NCI-H2107 treated with DMSO at 0.1 percent for 48 hours (cell line): ENCODE results near the gene PDZD4.
A peak's percentile ranks its signal among the peaks of the same experiment; 100 is the strongest.

Source experiments
- DNase-seq: peaks from one replicate; lab custom pipeline; 2025; ENCODE audit not compliant: unreplicated experiment; lab: John Stamatoyannopoulos, UW

PDZD4 gene

DNA sequence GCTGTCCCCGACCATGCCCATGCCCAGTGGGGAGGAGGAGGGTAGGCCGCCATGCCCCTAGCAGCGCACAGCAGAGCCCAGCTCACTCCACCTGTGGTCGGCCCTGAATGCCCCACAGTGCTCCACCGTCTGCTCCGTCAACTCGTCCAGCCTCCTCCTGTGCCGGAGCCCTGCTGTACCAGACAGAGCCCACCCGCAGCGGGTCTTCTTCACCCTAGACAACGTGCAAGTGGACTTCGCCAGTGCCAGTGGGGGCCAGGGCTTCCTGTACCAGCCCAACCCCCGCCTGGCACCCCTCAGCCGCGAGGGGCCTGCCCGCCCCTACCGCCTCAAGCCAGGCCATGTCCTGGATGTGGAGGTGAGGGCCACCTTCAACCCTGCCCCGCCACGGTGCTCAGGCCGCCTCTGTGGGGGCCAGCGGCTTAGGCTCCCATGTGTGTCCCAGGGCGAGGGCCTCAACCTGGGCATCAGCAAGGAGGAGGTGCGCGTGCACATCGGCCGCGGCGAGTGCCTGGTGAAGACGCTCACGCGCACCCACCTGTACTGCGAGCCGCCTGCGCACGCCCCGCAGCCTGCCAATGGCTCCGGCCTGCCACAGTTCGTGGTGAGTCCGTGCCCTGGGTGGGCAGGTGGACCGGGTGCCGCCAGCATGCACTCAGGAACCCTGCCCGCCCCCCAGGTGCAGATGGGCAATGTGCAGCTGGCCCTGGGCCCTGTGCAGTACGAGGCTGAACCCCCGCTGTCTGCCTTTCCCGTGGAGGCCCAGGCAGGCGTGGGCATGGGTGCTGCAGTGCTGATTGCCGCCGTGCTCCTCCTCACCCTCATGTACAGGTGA, 56.4 kb downstream of the PDZD4 start:
- no peak for DNase-seq

DNA sequence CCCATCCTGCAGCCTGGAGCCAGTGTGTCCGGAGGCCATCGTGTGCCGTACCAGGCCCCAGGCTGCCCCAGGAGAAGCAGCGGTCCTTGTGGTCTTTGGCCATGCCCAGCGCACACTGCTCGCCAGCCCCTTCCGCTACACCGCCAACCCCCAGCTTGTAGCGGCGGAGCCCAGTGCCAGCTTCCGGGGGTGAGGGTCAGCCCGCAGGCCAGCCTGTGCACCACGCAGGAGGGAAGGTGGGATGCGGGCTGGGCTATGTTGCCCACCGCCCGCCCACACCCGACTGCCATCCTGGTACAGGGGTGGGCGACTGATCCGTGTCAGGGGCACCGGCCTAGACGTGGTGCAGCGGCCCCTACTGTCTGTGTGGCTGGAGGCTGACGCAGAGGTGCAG, 57.1 kb downstream of the PDZD4 start:
- no peak for DNase-seq

DNA sequence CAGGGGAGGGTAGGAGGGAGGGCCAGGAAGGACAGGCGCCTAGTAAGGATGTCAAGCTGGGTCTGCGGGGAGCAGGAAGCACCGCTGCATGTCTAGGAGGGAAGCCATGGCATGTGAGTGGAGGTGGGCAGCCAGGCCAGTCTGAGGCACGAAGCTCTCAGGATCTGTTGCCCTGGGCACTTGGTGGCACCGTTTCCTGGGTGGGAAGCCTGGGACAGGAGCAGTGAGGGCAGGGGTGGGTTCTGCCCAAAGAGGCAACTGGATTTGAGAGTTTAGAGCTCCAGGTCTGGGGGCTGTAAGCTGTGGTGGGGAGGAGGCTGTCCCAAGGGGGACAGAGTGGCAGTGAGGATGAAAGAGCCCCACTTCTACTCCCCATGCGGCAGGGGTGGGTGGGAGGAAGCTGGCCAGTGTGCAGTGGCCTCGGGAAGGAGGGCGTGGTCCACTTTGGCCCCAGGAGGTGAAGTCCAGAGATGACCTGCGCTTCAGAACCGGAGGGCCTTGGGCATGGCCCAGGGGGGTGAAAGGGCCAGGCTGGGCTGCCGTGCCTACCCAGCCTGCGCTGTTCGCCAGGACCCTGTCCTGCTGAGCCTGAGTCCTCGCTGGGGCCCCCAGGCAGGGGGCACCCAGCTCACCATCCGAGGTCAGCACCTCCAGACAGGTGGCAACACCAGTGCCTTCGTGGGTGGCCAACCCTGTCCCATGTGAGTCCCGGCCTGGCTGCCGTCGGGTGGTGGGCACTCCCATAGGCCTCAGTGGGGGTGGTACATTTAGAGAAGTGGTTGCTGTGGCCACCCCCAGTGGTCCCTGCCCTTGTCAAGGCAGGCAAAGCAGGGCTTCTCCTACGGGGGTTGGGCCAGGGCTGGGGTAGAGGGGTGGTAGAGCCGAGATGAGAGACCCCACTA, 57.8 kb downstream of the PDZD4 start:
- no peak for DNase-seq

DNA sequence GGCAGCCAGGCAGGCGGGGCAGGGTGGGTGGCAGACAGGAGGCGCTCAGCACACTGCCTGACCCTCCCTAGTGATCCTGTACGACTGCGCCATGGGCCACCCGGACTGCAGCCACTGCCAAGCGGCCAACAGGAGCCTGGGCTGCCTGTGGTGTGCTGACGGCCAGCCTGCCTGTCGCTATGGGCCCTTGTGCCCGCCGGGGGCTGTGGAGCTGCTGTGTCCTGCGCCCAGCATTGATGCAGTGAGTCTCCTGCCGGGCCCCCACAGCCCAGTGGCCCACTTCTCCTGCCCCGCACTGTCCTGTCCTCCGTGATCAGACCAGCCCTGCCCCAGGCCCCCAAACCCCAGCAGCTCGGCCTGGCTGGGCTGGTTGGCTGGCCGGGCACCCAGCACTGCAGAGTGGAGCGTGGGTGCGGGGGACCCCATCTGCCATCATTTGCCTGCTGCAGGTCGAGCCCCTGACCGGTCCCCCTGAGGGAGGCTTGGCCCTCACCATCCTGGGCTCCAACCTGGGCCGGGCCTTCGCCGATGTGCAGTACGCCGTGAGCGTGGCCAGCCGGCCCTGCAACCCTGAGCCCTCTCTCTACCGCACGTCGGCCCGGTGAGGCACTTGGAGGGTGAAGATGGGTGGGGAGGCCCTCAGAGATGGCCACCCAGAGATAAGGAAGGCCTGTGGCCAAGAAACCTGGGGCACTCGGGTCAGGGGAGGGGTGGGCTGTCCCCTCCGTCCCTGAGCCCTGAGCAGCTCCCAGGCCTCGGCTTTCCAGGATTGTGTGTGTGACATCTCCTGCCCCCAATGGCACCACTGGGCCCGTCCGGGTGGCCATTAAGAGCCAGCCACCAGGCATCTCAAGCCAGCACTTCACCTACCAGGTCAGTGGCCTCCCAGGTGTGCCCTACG, 58.7 kb downstream of the PDZD4 start:
- no peak for DNase-seq

DNA sequence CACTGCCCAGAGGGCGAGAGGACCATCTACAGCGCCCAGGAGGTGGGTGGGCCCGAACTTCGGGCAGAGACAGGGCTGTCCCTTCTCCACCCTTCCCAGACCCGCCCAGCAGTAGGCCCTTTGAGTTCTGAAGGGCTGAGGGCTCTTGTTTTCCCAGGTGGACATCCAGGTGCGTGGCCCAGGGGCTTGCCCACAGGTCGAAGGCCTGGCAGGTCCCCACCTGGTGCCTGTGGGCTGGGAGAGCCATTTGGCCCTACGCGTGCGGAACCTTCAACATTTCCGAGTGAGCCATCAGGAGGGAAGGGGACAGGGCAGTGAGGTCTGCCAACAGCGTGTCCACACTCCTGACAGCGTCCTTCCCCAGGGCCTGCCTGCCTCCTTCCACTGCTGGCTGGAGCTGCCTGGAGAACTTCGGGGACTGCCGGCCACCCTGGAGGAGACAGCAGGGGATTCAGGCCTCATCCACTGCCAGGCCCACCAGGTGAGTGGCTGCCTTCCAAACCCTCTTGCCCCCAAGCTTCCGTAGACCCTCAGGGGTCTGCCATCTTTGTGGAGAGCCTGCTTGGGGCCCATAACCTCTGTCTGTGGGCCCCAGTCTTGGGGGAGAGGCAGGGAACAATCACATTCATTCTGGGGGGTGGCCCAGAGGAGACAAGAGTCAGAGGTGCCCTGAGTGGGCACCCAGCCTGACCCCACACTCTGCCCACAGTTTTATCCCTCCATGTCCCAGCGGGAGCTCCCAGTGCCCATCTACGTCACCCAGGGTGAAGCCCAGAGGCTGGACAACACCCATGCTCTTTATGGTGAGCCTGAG, 59.5 kb downstream of the PDZD4 start:
- DNase-seq, result no peak

DNA sequence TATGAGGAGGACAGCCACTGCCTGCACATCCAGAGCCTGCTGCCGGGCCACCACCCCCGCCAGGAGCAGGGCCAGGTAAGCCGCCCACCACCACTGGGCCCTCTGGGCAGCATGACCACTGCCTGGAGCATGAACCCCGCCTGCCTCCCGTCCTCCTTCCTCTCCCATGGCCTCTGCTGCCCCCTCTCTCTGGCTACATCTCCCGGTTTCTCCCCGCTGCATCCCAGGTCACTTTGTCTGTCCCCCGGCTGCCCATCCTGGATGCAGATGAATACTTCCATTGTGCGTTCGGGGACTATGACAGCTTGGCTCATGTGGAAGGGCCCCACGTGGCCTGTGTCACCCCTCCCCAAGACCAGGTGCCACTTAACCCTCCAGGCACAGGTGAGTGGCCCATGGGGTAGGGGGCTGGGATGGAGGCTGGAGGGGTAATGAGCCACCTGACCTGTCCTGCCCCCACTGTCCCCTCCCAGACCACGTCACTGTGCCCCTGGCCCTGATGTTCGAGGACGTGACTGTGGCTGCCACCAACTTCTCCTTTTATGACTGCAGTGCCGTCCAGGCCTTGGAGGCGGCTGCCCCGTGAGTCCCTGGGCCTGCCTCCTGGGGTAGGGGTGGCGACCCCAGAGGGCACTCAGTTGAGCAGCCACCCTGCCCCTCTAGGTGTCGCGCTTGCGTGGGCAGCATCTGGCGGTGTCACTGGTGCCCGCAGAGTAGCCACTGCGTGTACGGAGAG, 60.3 kb downstream of the PDZD4 start:
- no peak for DNase-seq

DNA sequence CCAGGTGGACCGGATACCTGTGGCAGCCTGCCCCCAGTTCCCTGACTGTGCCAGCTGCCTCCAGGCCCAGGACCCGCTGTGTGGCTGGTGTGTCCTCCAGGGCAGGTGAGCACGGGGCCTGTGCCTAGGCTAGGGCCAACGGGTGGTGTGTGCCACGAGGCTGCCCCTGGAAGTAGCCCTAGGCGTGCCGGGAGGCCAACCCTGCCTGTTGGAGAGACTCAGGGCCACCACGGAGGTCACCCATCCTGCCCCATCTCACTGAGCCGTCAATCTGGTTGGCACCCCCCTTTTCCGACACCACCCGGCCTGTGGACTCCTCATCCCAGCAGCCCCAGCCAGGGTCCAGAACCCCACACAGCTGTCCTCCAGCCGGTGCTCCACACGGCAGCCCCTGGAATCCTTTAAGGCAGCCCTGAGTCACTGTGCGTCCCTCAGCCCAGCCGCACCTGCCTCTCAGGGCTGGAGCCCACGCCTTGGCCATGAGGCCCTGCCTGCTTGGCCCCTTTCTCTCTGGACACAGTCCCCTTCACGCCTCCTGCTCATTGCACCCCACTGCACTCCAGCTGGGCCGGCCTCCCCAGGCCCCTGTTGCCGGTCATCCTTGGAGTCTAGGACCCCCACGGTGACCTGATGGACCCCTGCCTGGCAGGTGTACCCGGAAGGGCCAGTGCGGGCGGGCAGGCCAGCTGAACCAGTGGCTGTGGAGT, 61.0 kb downstream of the PDZD4 start:
- DNase-seq, result no peak

DNA sequence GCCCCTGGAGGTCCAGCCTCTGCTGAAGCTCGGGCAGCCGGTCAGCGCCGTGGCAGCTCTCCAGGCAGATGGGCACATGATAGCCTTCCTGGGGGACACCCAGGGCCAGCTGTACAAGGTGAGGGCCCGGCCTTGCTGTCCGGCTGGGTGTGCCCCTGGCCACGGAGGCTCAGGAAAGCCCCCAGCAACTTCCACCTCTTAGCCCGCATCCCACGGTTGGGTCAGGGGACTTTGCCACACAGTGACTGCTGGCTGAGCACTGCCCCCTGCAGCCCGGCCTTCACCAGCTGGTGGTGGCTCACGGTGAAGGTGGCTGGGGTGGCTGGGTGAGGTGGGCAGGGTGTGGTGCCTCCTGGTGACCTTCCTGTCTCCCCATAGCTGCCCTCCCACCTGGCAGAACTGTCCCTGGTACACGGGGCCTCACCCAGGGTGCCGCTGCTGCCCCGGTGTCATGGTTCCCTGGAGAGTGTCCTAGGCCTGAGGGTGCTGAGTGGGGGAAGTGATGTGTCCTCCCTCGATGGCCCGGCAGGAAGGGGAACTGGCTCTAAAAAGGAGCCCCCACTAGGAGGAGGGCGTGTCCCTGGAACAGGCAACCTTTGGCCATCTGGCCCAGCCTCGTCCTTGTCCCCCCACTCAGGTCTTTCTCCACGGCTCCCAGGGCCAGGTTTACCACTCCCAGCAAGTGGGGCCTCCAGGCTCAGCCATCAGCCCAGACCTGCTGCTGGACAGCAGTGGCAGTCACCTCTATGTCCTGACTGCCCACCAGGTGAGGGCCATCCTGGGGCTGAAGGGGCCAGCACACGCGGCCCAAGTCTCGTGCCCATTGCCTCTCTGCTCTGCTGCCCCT, 61.8 kb downstream of the PDZD4 start:
- no peak for DNase-seq

DNA sequence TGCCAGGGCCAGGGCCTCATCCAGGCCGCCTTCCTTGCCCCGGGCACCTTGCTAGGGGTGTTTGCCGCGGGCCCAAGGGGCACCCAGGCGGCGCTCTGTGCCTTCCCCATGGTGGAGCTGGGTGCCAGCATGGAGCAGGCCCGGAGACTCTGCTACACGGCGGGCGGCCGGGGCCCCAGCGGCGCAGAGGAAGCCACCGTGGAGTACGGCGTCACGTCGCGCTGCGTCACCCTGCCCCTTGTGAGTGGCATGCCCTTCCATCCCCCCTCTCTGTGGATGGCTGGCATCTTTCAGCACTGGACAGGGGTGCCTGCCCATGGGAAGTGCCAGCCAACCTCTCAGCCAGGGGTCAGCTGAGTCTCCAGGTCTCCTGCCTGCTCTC, 62.7 kb downstream of the PDZD4 start:
- no peak for DNase-seq

DNA sequence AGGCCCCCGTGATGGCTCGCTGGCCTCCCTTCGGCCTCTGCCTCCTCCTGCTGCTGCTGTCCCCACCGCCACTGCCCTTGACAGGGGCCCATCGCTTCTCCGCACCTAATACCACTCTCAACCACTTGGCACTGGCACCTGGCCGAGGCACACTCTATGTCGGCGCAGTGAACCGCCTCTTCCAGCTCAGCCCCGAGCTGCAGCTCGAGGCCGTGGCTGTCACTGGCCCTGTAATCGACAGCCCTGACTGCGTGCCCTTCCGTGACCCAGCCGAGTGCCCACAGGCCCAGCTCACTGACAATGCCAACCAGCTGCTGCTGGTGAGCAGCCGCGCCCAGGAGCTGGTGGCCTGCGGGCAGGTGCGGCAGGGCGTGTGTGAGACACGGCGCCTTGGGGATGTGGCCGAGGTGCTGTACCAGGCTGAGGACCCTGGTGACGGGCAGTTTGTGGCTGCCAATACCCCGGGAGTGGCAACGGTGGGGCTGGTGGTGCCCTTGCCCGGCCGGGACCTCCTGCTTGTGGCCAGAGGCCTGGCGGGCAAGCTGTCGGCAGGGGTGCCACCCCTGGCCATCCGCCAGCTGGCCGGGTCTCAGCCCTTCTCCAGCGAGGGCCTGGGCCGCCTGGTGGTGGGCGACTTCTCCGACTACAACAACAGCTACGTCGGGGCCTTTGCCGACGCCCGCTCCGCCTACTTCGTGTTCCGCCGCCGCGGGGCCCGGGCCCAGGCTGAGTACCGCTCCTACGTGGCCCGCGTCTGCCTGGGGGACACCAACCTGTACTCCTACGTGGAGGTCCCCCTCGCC, 63.3 kb downstream of the PDZD4 start:
- no peak for DNase-seq

DNA sequence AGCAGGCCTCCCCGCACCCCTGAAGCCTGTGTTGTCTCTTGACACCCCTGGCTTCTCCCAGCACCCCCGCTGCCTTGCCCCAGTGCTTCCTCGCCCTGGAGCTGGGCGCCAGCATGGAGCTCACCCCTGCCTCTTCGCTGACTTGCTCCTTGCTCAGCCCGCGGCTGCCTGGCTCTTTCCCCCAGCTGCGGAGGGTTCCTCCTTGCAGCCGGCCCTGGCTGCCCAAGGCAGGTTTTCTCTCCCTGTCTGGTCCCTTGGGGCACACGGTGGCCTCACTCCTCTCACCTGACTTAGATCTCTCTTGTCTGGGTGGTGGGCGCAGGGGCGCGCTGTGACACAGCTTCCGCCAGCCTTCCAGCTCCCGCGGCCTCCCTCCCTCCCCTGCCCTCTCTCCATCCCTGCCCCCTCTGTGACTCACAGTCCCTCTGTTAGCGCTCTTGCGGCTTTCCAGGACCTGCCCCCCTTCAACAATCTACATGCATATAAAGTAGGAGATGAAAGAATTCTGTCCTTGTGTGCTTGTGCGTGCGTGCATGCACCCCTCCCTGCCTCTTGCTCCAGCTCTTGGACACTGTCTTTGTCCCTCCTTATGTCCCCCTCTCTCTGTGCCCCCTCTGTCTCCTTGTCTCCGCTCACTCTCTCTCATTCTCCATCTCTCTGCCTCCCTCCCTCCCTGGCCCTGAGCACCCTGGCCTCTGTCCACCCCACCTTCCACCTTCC, 64.1 kb downstream of the PDZD4 start:
- DNase-seq, result peak; percentile 75

DNA sequence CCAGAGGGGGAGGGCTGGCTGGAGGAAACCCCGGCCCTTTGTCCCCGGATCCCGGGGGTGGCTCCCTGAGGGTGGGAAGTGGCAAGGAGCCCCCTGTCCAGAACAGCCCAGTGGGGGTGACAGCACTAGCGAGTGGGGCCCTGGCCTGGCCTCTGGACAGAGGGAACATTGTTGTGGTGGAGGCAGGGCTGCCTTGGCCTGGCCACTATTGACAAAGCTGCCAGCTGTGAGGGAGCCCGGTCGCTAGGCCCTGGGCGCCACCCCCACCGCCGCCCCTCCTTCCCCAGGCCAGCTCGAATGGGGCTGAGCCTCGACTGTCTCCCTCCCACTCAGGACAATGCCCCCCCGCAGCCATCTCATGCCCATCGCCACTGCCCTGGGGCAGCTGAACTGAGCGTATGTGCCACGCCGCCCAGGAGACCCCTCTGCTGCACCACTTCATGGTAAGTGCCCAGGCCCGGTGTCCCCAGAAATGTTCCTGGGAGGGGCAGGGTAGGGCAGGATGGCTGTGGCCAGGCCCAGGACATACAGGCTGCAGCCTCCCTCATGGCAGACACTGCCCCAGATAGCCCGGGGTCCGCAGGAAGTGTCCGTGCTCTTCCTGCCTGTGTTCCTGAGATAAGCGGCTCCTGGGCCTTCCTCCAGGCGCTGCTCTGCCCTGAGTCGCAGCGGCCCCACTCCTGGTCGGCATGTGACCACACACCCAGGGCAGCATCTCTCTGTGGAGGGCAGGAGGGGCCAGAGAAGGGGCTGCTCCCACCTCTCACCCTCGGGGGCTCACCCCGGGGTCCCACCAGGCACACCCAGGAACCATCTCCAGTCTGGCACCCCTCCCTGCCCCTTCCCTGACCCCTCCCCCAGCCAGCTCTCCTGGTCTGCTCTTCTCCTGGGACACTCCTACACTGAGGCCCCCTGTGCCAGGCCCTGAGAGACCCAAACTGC, 64.9 kb downstream of the PDZD4 start:
- no peak for DNase-seq

DNA sequence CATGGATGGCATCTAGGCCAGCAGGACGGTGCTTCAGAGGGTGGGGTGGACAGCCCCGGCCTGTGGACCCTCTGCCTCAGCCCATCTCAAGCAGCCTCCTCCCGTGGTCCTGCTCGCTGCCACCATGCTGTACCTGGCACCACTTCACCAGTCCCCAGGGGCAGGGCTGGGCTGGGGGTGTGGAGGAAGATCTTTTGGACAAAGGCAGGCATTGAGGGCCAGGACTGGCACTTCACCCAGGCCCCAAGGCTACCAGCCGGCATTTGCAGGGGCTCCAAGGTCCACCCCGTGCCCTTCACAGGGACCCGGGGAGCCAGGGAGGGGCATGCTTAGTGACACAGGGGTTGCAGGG, 65.6 kb downstream of the PDZD4 start:
- DNase-seq, result no peak

DNA sequence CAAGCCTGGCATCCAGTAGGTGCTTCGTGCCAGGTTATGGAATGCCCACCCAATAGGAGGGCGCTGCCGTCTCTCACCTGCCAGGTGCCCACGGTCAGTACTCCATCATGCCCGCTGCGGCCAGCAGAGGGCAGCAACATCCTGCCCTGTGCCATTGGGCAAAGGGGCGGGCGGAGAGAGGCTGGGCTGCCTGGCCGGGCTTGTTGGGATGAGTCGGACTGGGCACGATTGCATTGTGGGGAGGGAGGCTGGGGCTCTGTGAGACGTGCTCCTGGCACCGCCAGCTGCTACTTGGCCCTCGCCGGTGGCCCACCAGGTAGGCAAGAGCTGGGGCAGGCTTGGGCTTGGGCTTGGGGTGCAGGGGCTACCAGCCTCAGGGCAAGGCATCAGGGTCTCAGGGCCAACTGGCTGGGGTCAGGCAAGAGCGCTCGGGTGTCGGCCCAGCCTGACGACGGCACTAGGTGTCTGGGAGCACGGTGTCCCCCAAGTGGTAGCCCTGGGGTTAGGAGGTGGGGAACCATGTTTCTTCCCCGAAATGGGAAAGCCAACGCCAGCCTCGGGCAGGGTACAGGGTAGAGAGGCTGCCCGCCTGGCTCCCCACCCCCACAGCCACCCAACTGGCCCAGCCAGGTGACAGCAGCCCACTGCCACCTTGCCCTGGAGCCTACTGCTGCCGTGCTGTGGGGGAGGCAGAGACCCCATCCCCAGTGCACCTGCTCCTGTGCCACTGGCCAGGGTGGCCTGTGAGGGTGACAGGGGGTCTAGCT, 66.2 kb downstream of the PDZD4 start, which contains the start of gene PLXNB3:
PLXNB3 (plus strand) TSS at position 261 of the 767 bp plus-strand sequence. CDS start 1,287 bp downstream, outside the sequence.
- peak; percentile 83 for DNase-seq
